ENCODE data around the gene RERE. TPM values are rescaled to one million over a fixed set of nuclear protein-coding genes. Genes with fewer than 3 reads are reported as not detected.

Gene RERE
- total RNA-seq, 1 donor from 2014 or later: 124 TPM

- Histone ChIP-seq H3K4me1 (ENCODE audit: insufficient read depth, low read length) (no peaks in the 10 kb centered on the region), H3K27ac (ENCODE audit: low read depth, low read length) (no peak overlapping the region), H3K9ac (ENCODE audit: low read length) (no peak overlapping the region), H3K36me3 (ENCODE audit: insufficient read depth, low read length) (no peaks in the 10 kb centered on the region), H3K4me2 (ENCODE audit: low read length) (no peak overlapping the region), H2AFZ (ENCODE audit: low read depth, low read length) (no peak overlapping the region), H3K79me2 (ENCODE audit: insufficient read depth, low read length) (no peaks in the 10 kb centered on the region), H4K20me1 (ENCODE audit: insufficient read depth, low read length) (peaks cover 13% of the 10 kb centered on the region), H3K9me3 (ENCODE audit: insufficient read depth, low read depth, low read length) (no peaks in the 10 kb centered on the region), H3K27me3 (ENCODE audit: insufficient read depth, low read length) (no peaks in the 10 kb centered on the region), H3K4me3 (ENCODE audit: insufficient read depth, low read depth, low read length) (no peak overlapping the region)
- DNase-seq (ENCODE audit: low read depth) (no peak), FAIRE-seq (no peak)
- H3K27ac Mint-ChIP-seq (ENCODE audit: unreplicated experiment): no peak overlapping the region
- H3K27me3 Mint-ChIP-seq (ENCODE audit: low read depth, unreplicated experiment): no peaks in the 10 kb centered on the region
- TF ChIP-seq CTCF (IDR thresholded peaks at IDR 0.05; ENCODE audit: insufficient read depth, low read depth, low read length): no peak
- no peak for TF ChIP-seq EZH2 (IDR thresholded peaks at IDR 0.05; ENCODE audit: insufficient read depth, low read length)
- H3K9me3 Mint-ChIP-seq (ENCODE audit: unreplicated experiment): no peaks in the 10 kb centered on the region
- H3K4me1 Mint-ChIP-seq (ENCODE audit: low read depth, unreplicated experiment): peaks cover 11% of the 10 kb centered on the region
- no peak overlapping the region for H3K4me3 Mint-ChIP-seq (ENCODE audit: unreplicated experiment)
- H3K36me3 Mint-ChIP-seq (ENCODE audit: low read depth, unreplicated experiment): no peaks in the 10 kb centered on the region
These were observed 209.5 kb downstream of the RERE start for GRCh38 chr1:8607906-8608305.

- no peak overlapping the region for H3K27ac Mint-ChIP-seq (ENCODE audit: unreplicated experiment)
- H3K4me3 ChIP-seq (ENCODE audit: insufficient read depth, low read depth, low read length): no peak overlapping the region
- H3K36me3 ChIP-seq (ENCODE audit: insufficient read depth, low read length): no peaks in the 10 kb centered on the region
- peaks cover 24% of the 10 kb centered on the region for H4K20me1 ChIP-seq (ENCODE audit: insufficient read depth, low read length)
- H3K9ac ChIP-seq (ENCODE audit: low read length): no peak overlapping the region
- H3K4me1 Mint-ChIP-seq (ENCODE audit: low read depth, unreplicated experiment): peaks cover 24% of the 10 kb centered on the region
- H3K27ac ChIP-seq (ENCODE audit: low read depth, low read length): no peak overlapping the region
- H3K27me3 ChIP-seq (ENCODE audit: insufficient read depth, low read length): no peaks in the 10 kb centered on the region
- no peaks in the 10 kb centered on the region for H3K27me3 Mint-ChIP-seq (ENCODE audit: low read depth, unreplicated experiment)
- TF ChIP-seq CTCF (IDR thresholded peaks at IDR 0.05; ENCODE audit: insufficient read depth, low read depth, low read length): no peak
- TF ChIP-seq EZH2 (IDR thresholded peaks at IDR 0.05; ENCODE audit: insufficient read depth, low read length): no peak
- no peak overlapping the region for H3K4me3 Mint-ChIP-seq (ENCODE audit: unreplicated experiment)
- H3K4me1 ChIP-seq (ENCODE audit: insufficient read depth, low read length): no peaks in the 10 kb centered on the region
- no peak for DNase-seq (ENCODE audit: low read depth)
- H3K4me2 ChIP-seq (ENCODE audit: low read length): no peak overlapping the region
- no peak overlapping the region for H2AFZ ChIP-seq (ENCODE audit: low read depth, low read length)
- no peaks in the 10 kb centered on the region for H3K9me3 Mint-ChIP-seq (ENCODE audit: unreplicated experiment)
- no peak for FAIRE-seq
- H3K9me3 ChIP-seq (ENCODE audit: insufficient read depth, low read depth, low read length): no peaks in the 10 kb centered on the region
- H3K79me2 ChIP-seq (ENCODE audit: insufficient read depth, low read length): no peaks in the 10 kb centered on the region
- H3K36me3 Mint-ChIP-seq (ENCODE audit: low read depth, unreplicated experiment): peaks cover 4% of the 10 kb centered on the region
These were observed 213.1 kb downstream of the RERE start for GRCh38 chr1:8604041-8604945.

- H3K27me3 Mint-ChIP-seq (ENCODE audit: low read depth, unreplicated experiment): no peaks in the 10 kb centered on the region
- TF ChIP-seq EZH2 (IDR thresholded peaks at IDR 0.05; ENCODE audit: insufficient read depth, low read length): no peak
- no peak for TF ChIP-seq CTCF (IDR thresholded peaks at IDR 0.05; ENCODE audit: insufficient read depth, low read depth, low read length)
- Histone ChIP-seq H3K27me3 (ENCODE audit: insufficient read depth, low read length) (no peaks in the 10 kb centered on the region), H3K9me3 (ENCODE audit: insufficient read depth, low read depth, low read length) (no peaks in the 10 kb centered on the region), H3K27ac (ENCODE audit: low read depth, low read length) (no peak overlapping the region), H4K20me1 (ENCODE audit: insufficient read depth, low read length) (peaks cover 35% of the 10 kb centered on the region), H3K36me3 (ENCODE audit: insufficient read depth, low read length) (no peaks in the 10 kb centered on the region), H3K4me3 (ENCODE audit: insufficient read depth, low read depth, low read length) (no peak overlapping the region), H3K79me2 (ENCODE audit: insufficient read depth, low read length) (peaks cover 8% of the 10 kb centered on the region), H3K9ac (ENCODE audit: low read length) (no peak overlapping the region), H3K4me1 (ENCODE audit: insufficient read depth, low read length) (no peaks in the 10 kb centered on the region), H2AFZ (ENCODE audit: low read depth, low read length) (no peak overlapping the region), H3K4me2 (ENCODE audit: low read length) (no peak overlapping the region)
- FAIRE-seq: no peak
- peaks cover 4% of the 10 kb centered on the region for H3K36me3 Mint-ChIP-seq (ENCODE audit: low read depth, unreplicated experiment)
- H3K9me3 Mint-ChIP-seq (ENCODE audit: unreplicated experiment): no peaks in the 10 kb centered on the region
- peaks cover 35% of the 10 kb centered on the region for H3K4me1 Mint-ChIP-seq (ENCODE audit: low read depth, unreplicated experiment)
- no peak overlapping the region for H3K4me3 Mint-ChIP-seq (ENCODE audit: unreplicated experiment)
- H3K27ac Mint-ChIP-seq (ENCODE audit: unreplicated experiment): peak overlapping the region; percentile 41
- no peak for DNase-seq (ENCODE audit: low read depth)
These were observed 214.2 kb downstream of the RERE start for GRCh38 chr1:8603220-8603616.
